Tibial nerve (tissue), 4 donors: ENCODE data around the gene CST1. TPM values are rescaled to one million over a fixed set of nuclear protein-coding genes. Genes with fewer than 3 reads are reported as not detected.

Experiments
- DNase-seq, 2 donors: peaks; one replicate each; pipeline ENCODE4 v3.0.0-alpha.2; 2019; ENCODE audit warnings: low spot score in 2 of 2
- H3K27ac ChIP-seq, 4 donors: fragments of 200-600 bp; sonication (generic) in 3 of 4; one replicate each; pipeline ENCODE4 v1.5.1; 2017 to 2019; ENCODE audit warnings: mild to moderate bottlenecking in 1 of 4
- H3K27me3 ChIP-seq, 2 donors: fragments of 200-600 bp; sonication (generic) in 1 of 2; one replicate each; pipeline versions ENCODE4 v1.5.1 to v1.6.0; 2017 to 2019
- H3K36me3 ChIP-seq, 3 donors: fragments of 200-600 bp; sonication (generic); one replicate each; pipeline ENCODE4 v1.5.1; 2018 to 2019
- H3K4me1 ChIP-seq, 4 donors: fragments of 200-600 bp; sonication (generic) in 3 of 4; one replicate each; pipeline ENCODE4 v1.5.1; 2017 to 2019
- H3K4me3 ChIP-seq, 4 donors: fragments of 200-600 bp; sonication (generic) in 3 of 4; one replicate each; pipeline ENCODE4 v1.5.1; 2017 to 2019; ENCODE audit warnings: mild to moderate bottlenecking in 1 of 4, moderate library complexity in 1 of 4
- H3K9me3 ChIP-seq, 4 donors: fragments of 200-600 bp; sonication (generic) in 3 of 4; one replicate each; pipeline ENCODE4 v1.5.1; 2017 to 2019
- CTCF ChIP-seq, 5 experiments: fragments of 200-600 bp in 3 of 5; fragments of 450-650 bp in 2 of 5; sonication (generic) in 3 of 5; IDR thresholded peaks; one replicate each; pipeline ENCODE4 v1.5.1; 2016 to 2019; ENCODE audit warnings: antibody characterized with exemption in 5 of 5, mild to moderate bottlenecking in 3 of 5, moderate library complexity in 2 of 5
- EP300 ChIP-seq, 2 donors: sonication (generic); formaldehyde crosslinking; IDR thresholded peaks; one replicate each; pipeline ENCODE4 v1.6.1; 2017; ENCODE audit warnings: antibody characterized with exemption in 2 of 2, mild to moderate bottlenecking in 1 of 2
- POLR2A ChIP-seq, 2 donors: fragments of 450-650 bp; IDR thresholded peaks; one replicate each; pipeline ENCODE4 v1.6.1; 2017; ENCODE audit warnings: antibody characterized with exemption in 2 of 2, mild to moderate bottlenecking in 2 of 2, moderate library complexity in 2 of 2
- WGBS, 2 donors: methylation state at CpG; one replicate each; pipeline ENCODE4 v1.1.5; 2018; 5-methylcytosine and 5-hydroxymethylcytosine counted together
- small RNA-seq: library from RNA; depleted of rRNA; stranded (forward); fragments of <200 nt; gene quantifications from one replicate; pipeline ENCODE3, GENCODE V24; 2016
- total RNA-seq, 4 donors: library from RNA; depleted of rRNA; stranded (reverse); fragments of >200 nt; gene quantifications; one replicate each; pipeline ENCODE4 v1.1.0, GENCODE V29; 2016

The CST1 gene
- total RNA-seq, 4 donors from 2014 or later = 2.2 to 11.0 (median 3.3) TPM; not detected in 1

GRCh38 chr20:23705895-23706294, 44.8 kb downstream of the CST1 start:
- Histone ChIP-seq H3K27ac (no peak overlapping the region), H3K4me1 (no peaks in the 10 kb centered on the region), H3K4me3 (no peak overlapping the region), H3K27me3 (no peaks in the 10 kb centered on the region), H3K9me3 (no peaks in the 10 kb centered on the region), H3K36me3 (no peaks in the 10 kb centered on the region)
- no peak for DNase-seq
- WGBS, 2 donors = 82 to 89% methylated on average over 1 of the region's 1 CpG
- TF ChIP-seq POLR2A (IDR thresholded peaks at IDR 0.05) (no peak), CTCF (IDR thresholded peaks at IDR 0.05) (no peak), EP300 (IDR thresholded peaks at IDR 0.05) (no peak)

GRCh38 chr20:23702021-23702420, 48.7 kb downstream of the CST1 start:
- Histone ChIP-seq H3K27ac (no peak overlapping the region), H3K4me1 (no peaks in the 10 kb centered on the region), H3K9me3 (no peaks in the 10 kb centered on the region), H3K36me3 (no peaks in the 10 kb centered on the region), H3K4me3 (no peak overlapping the region), H3K27me3 (no peaks in the 10 kb centered on the region)
- WGBS, 2 donors = 70 to 75% methylated on average over 4 of the region's 4 CpGs
- TF ChIP-seq CTCF (IDR thresholded peaks at IDR 0.05) (no peak), POLR2A (IDR thresholded peaks at IDR 0.05) (no peak), EP300 (IDR thresholded peaks at IDR 0.05) (no peak)
- DNase-seq = no peak

- H3K4me3 ChIP-seq = no peak overlapping the region
- no peak for DNase-seq
- H3K4me1 ChIP-seq = no peaks in the 10 kb centered on the region
- no peaks in the 10 kb centered on the region for H3K27me3 ChIP-seq
- no peak overlapping the region for H3K27ac ChIP-seq
- 56 to 89% methylated on average over 3 of the region's 3 CpGs for WGBS, 2 donors
- no peaks in the 10 kb centered on the region for H3K36me3 ChIP-seq
- no peaks in the 10 kb centered on the region for H3K9me3 ChIP-seq
- no peak for TF ChIP-seq EP300 (IDR thresholded peaks at IDR 0.05)
- TF ChIP-seq POLR2A (IDR thresholded peaks at IDR 0.05) = no peak
- TF ChIP-seq CTCF (IDR thresholded peaks at IDR 0.05) = no peak
Measured at GRCh38 chr20:23700931-23701330, 49.8 kb downstream of the CST1 start.

GRCh38 chr20:23697947-23698346, 52.8 kb downstream of the CST1 start:
- H3K4me1 ChIP-seq = peaks cover 0 to 3% (median 0%) of the 10 kb centered on the region in 4 donors
- H3K36me3 ChIP-seq = no peaks in the 10 kb centered on the region
- no peaks in the 10 kb centered on the region for H3K9me3 ChIP-seq
- H3K27me3 ChIP-seq = no peaks in the 10 kb centered on the region
- no peak overlapping the region for H3K4me3 ChIP-seq
- no peak for DNase-seq
- TF ChIP-seq EP300 (IDR thresholded peaks at IDR 0.05) (no peak), CTCF (IDR thresholded peaks at IDR 0.05) (no peak), POLR2A (IDR thresholded peaks at IDR 0.05) (no peak)
- H3K27ac ChIP-seq = no peak overlapping the region
- 22 to 41% methylated on average over 1 of the region's 1 CpG for WGBS, 2 donors

Small RNA genes within 50 kb of the gene (small RNA-seq; reads per million reads assigned to genes)
- gene CST2P1 = not detected

Other genes with a start within 250 kb of the CST1 start
- gene CST9L, start 182.5 kb downstream of the CST1 start, total RNA-seq = not detected
- gene CST9, start 145.0 kb downstream of the CST1 start, total RNA-seq = under 1 TPM in 1 of 4 donors, not detected in 3; 0.44 TPM
- gene CST3, start 113.0 kb downstream of the CST1 start, total RNA-seq = 1,000 to 10,000 TPM in 3 of 4 donors, 100 to 1,000 TPM in 1; 870 to 2,325 (median 1,540) TPM
- not detected for gene CST4, start 61.9 kb downstream of the CST1 start, total RNA-seq
- gene CST2, start 75.8 kb upstream of the CST1 start, total RNA-seq = 1 to 10 TPM in 1 of 4 donors, under 1 TPM in 1, not detected in 2; 0.98 to 2.4 TPM
- gene CST5, start 128.8 kb upstream of the CST1 start, total RNA-seq = not detected
- gene GGTLC1, start 237.8 kb upstream of the CST1 start, total RNA-seq = not detected